HFFc6 (cell line): ENCODE results near the gene PTPN11. TPM values are rescaled to one million over a fixed set of nuclear protein-coding genes. Genes with fewer than 3 reads are reported as not detected.

Experiments
- DNase-seq: peaks from one replicate; pipeline ENCODE4 v3.0.0-alpha.2; 2018
- H3K27ac Mint-ChIP-seq: 2 replicates; pipeline ENCODE4 v1.8.0; 2020; ENCODE audit warnings: mild to moderate bottlenecking, mixed read lengths
- H3K27me3 Mint-ChIP-seq: 2 replicates; pipeline ENCODE4 v1.8.0; 2021; ENCODE audit warnings: mild to moderate bottlenecking, moderate library complexity, mixed read lengths; ENCODE audit not compliant: insufficient read depth
- H3K36me3 Mint-ChIP-seq: 2 replicates; pipeline ENCODE4 v1.8.0; 2021; ENCODE audit warnings: low read depth, mixed read lengths
- H3K4me1 Mint-ChIP-seq: 2 replicates; pipeline ENCODE4 v1.8.0; 2020; ENCODE audit warnings: low read depth, mixed read lengths
- H3K4me3 Mint-ChIP-seq: 2 replicates; pipeline ENCODE4 v1.8.0; 2020; ENCODE audit warnings: mild to moderate bottlenecking, moderate library complexity, mixed read lengths
- H3K9me3 Mint-ChIP-seq: 2 replicates; pipeline ENCODE4 v1.8.0; 2020; ENCODE audit warnings: mild to moderate bottlenecking, mixed read lengths
- CTCF ChIP-seq: fragments of 200-600 bp; sonication (generic); IDR thresholded peaks from 2 replicates; pipeline ENCODE4 v1.5.0; 2021; ENCODE audit warnings: antibody characterized with exemption, mild to moderate bottlenecking
- total RNA-seq, 6 experiments: library from RNA; stranded (reverse); fragmentation: NEBNext Ultra II Directional; extraction: Animal tissue kit (Norgen Biotek cat#: 25700); gene quantifications; 2 replicates in 1 of 6; 3 replicates in 5 of 6; pipeline ENCODE4 v1.2.3, GENCODE V29; 2021

PTPN11 gene
- total RNA-seq, 6 experiments from 2014 or later = 132 to 160 (median 144) TPM

- no peaks in the 10 kb centered on the region for H3K4me1 Mint-ChIP-seq
- TF ChIP-seq CTCF = no peak; the same call in 1 of the 2 replicates
- H3K4me3 Mint-ChIP-seq = no peak overlapping the region
- no peaks in the 10 kb centered on the region; the same call in 1 of the 2 replicates for H3K27me3 Mint-ChIP-seq
- H3K27ac Mint-ChIP-seq = no peak overlapping the region
- no peaks in the 10 kb centered on the region for H3K9me3 Mint-ChIP-seq
- peaks cover 53% of the 10 kb centered on the region for H3K36me3 Mint-ChIP-seq
- no peak for DNase-seq
These were observed 87.9 kb downstream of the PTPN11 start for GRCh38 chr12:112506513-112507166.

- no peak for TF ChIP-seq CTCF
- Mint-ChIP-seq H3K27ac (no peak overlapping the region), H3K36me3 (no peaks in the 10 kb centered on the region), H3K9me3 (no peaks in the 10 kb centered on the region), H3K4me3 (no peak overlapping the region), H3K27me3 (peaks cover 4% of the 10 kb centered on the region), H3K4me1 (no peaks in the 10 kb centered on the region)
- DNase-seq = no peak
These were observed 94.7 kb downstream of the PTPN11 start for GRCh38 chr12:112513471-112513870.

- no peak for TF ChIP-seq CTCF
- Mint-ChIP-seq H3K27ac (no peak overlapping the region), H3K9me3 (no peaks in the 10 kb centered on the region), H3K36me3 (no peaks in the 10 kb centered on the region), H3K4me3 (no peak overlapping the region), H3K4me1 (no peaks in the 10 kb centered on the region), H3K27me3 (peaks cover 4% of the 10 kb centered on the region)
- no peak for DNase-seq
These were observed 95.7 kb downstream of the PTPN11 start for GRCh38 chr12:112514456-112514855.

- DNase-seq = peak; percentile 29
- Mint-ChIP-seq H3K4me3 (no peak overlapping the region), H3K4me1 (no peaks in the 10 kb centered on the region), H3K36me3 (no peaks in the 10 kb centered on the region), H3K9me3 (no peaks in the 10 kb centered on the region), H3K27ac (no peak overlapping the region), H3K27me3 (peaks cover 4% of the 10 kb centered on the region)
- TF ChIP-seq CTCF = no peak
These were observed 96.3 kb downstream of the PTPN11 start for GRCh38 chr12:112514926-112515642.

- no peak overlapping the region for H3K27ac Mint-ChIP-seq
- no peaks in the 10 kb centered on the region for H3K36me3 Mint-ChIP-seq
- H3K4me1 Mint-ChIP-seq = no peaks in the 10 kb centered on the region
- H3K27me3 Mint-ChIP-seq = peaks cover 7% of the 10 kb centered on the region
- no peak for DNase-seq
- TF ChIP-seq CTCF = no peak
- H3K9me3 Mint-ChIP-seq = no peaks in the 10 kb centered on the region
- H3K4me3 Mint-ChIP-seq = no peak overlapping the region
These were observed 97.1 kb downstream of the PTPN11 start for GRCh38 chr12:112515868-112516267.
